NCI-H2196 treated with DMSO at 0.1 percent for 48 hours (cell line): ENCODE results near the gene CADPS2.

ENCODE experiments used
- DNase-seq: peaks from one replicate; lab custom pipeline; 2025; ENCODE audit not compliant: unreplicated experiment; lab: John Stamatoyannopoulos, UW

CADPS2 gene

GRCh38 chr7:122770686-122771335 is 115.4 kb downstream of the CADPS2 start:
- DNase-seq = no peak

- DNase-seq = no peak
Measured at GRCh38 chr7:122768827-122769226, 117.4 kb downstream of the CADPS2 start.

GRCh38 chr7:122767339-122767738 is 118.9 kb downstream of the CADPS2 start:
- DNase-seq = no peak

- DNase-seq = no peak
Measured at GRCh38 chr7:122766593-122766992, 119.7 kb downstream of the CADPS2 start.

GRCh38 chr7:122764902-122765301 is 121.4 kb downstream of the CADPS2 start:
- no peak for DNase-seq

- DNase-seq = no peak
Measured at GRCh38 chr7:122764020-122764419, 122.2 kb downstream of the CADPS2 start.

GRCh38 chr7:122762071-122762470 is 124.2 kb downstream of the CADPS2 start:
- no peak for DNase-seq

GRCh38 chr7:122758501-122758900 is 127.8 kb downstream of the CADPS2 start:
- DNase-seq = no peak

- no peak for DNase-seq
Measured at GRCh38 chr7:122756860-122757259, 129.4 kb downstream of the CADPS2 start.

GRCh38 chr7:122755696-122756095 is 130.6 kb downstream of the CADPS2 start:
- no peak for DNase-seq

- no peak for DNase-seq
Measured at GRCh38 chr7:122752583-122752982, 133.7 kb downstream of the CADPS2 start.

GRCh38 chr7:122750389-122750788 is 135.9 kb downstream of the CADPS2 start:
- no peak for DNase-seq

GRCh38 chr7:122748195-122748594 is 138.1 kb downstream of the CADPS2 start:
- DNase-seq = no peak

- DNase-seq = no peak
Measured at GRCh38 chr7:122746948-122747347, 139.3 kb downstream of the CADPS2 start.

GRCh38 chr7:122743211-122743610 is 143.0 kb downstream of the CADPS2 start:
- no peak for DNase-seq

GRCh38 chr7:122738947-122739346 is 147.3 kb downstream of the CADPS2 start:
- DNase-seq = no peak

GRCh38 chr7:122736183-122736582 is 150.1 kb downstream of the CADPS2 start:
- no peak for DNase-seq

GRCh38 chr7:122727759-122728158 is 158.5 kb downstream of the CADPS2 start:
- DNase-seq = no peak

- DNase-seq = no peak
Measured at GRCh38 chr7:122727354-122727753, 158.9 kb downstream of the CADPS2 start.

- DNase-seq = no peak
Measured at GRCh38 chr7:122726881-122727280, 159.4 kb downstream of the CADPS2 start.

- DNase-seq = no peak
Measured at GRCh38 chr7:122724366-122724765, 161.9 kb downstream of the CADPS2 start.

- no peak for DNase-seq
Measured at GRCh38 chr7:122719010-122719578, 167.2 kb downstream of the CADPS2 start.
